Colon (tissue), 2 donors: ENCODE results near the gene ARID1B.

Source experiments
- FAIRE-seq: peaks from 2 replicates; lab custom pipeline; 2012; peaks lifted over from hg19 to GRCh38; lab: Jason Lieb, UNC
- donor health status: control.
- donor health status: control.

The ARID1B gene

GRCh38 chr6:157161912-157162311 is 384.7 kb downstream of the ARID1B start:
- FAIRE-seq = no peak

GRCh38 chr6:157162766-157163433 is 385.7 kb downstream of the ARID1B start:
- FAIRE-seq = no peak

GRCh38 chr6:157163434-157164159 is 386.4 kb downstream of the ARID1B start:
- FAIRE-seq = no peak

- FAIRE-seq = no peak
Measured at GRCh38 chr6:157164972-157165371, 387.8 kb downstream of the ARID1B start.

- no peak for FAIRE-seq
Measured at GRCh38 chr6:157166784-157167183, 389.6 kb downstream of the ARID1B start.

- FAIRE-seq = no peak
Measured at GRCh38 chr6:157167837-157168236, 390.7 kb downstream of the ARID1B start.

- FAIRE-seq = no peak
Measured at GRCh38 chr6:157168471-157168870, 391.3 kb downstream of the ARID1B start.

- FAIRE-seq = no peak
Measured at GRCh38 chr6:157169226-157169625, 392.0 kb downstream of the ARID1B start.

GRCh38 chr6:157169656-157170055 is 392.5 kb downstream of the ARID1B start:
- FAIRE-seq = no peak

- FAIRE-seq = no peak
Measured at GRCh38 chr6:157170535-157170934, 393.4 kb downstream of the ARID1B start.

- no peak for FAIRE-seq
Measured at GRCh38 chr6:157171801-157172200, 394.6 kb downstream of the ARID1B start.

- no peak for FAIRE-seq
Measured at GRCh38 chr6:157172231-157172701, 395.1 kb downstream of the ARID1B start.

- FAIRE-seq = no peak
Measured at GRCh38 chr6:157172830-157173536, 395.8 kb downstream of the ARID1B start.

GRCh38 chr6:157173776-157174175 is 396.6 kb downstream of the ARID1B start:
- FAIRE-seq = no peak

- no peak for FAIRE-seq
Measured at GRCh38 chr6:157174731-157175130, 397.6 kb downstream of the ARID1B start.

- no peak for FAIRE-seq
Measured at GRCh38 chr6:157177731-157178336, 400.7 kb downstream of the ARID1B start.

- no peak for FAIRE-seq
Measured at GRCh38 chr6:157181649-157182048, 404.5 kb downstream of the ARID1B start.

- no peak for FAIRE-seq
Measured at GRCh38 chr6:157182503-157183264, 405.5 kb downstream of the ARID1B start.

- no peak for FAIRE-seq
Measured at GRCh38 chr6:157184202-157185015, 407.2 kb downstream of the ARID1B start.

- FAIRE-seq = no peak
Measured at GRCh38 chr6:157185171-157185570, 408.0 kb downstream of the ARID1B start.

GRCh38 chr6:157185986-157186385 is 408.8 kb downstream of the ARID1B start:
- FAIRE-seq = no peak
